Psoas muscle (tissue), 8 donors: Measurements from ENCODE around the gene ACSL6. TPM values are rescaled to one million over a fixed set of nuclear protein-coding genes. Genes with fewer than 3 reads are reported as not detected.

Experiments
- ATAC-seq, 4 donors: fragments of 200-7000 bp; cut with Tn5 transposase; one replicate each; pipeline ENCODE4 v1.9.1; 2020; ENCODE audit warnings: moderate library complexity in 3 of 4, mild to moderate bottlenecking in 2 of 4
- DNase-seq, 2 donors: peaks; one replicate each; pipeline ENCODE4 v3.0.0-alpha.2; 2020
- H3K27ac ChIP-seq: fragments of 200-600 bp; one replicate; pipeline ENCODE4 v1.8.0; 2022
- H3K27me3 ChIP-seq, 3 donors: fragments of 200-600 bp in 1 of 3; one replicate each; pipeline versions ENCODE4 v1.6.1 to v1.8.0; 2013 to 2022; ENCODE audit warnings: low read length in 2 of 3, mild to moderate bottlenecking in 2 of 3, moderate library complexity in 1 of 3; ENCODE audit not compliant: insufficient read depth in 3 of 3
- H3K36me3 ChIP-seq, 2 donors: fragments of 200-600 bp in 1 of 2; one replicate each; pipeline versions ENCODE4 v1.6.1 to v1.8.0; 2013 to 2022; ENCODE audit warnings: low read depth in 1 of 2, mild to moderate bottlenecking in 1 of 2, moderate library complexity in 1 of 2; ENCODE audit not compliant: insufficient read depth in 1 of 2
- H3K4me1 ChIP-seq: fragments of 200-600 bp; one replicate; pipeline ENCODE4 v1.8.0; 2022
- H3K4me3 ChIP-seq: fragments of 200-600 bp; one replicate; pipeline ENCODE4 v1.8.0; 2022; ENCODE audit warnings: mild to moderate bottlenecking
- H3K9me3 ChIP-seq: fragments of 200-600 bp; one replicate; pipeline ENCODE4 v1.8.0; 2022
- WGBS, 3 donors: extraction: QIAGEN DNeasy Blood & Tissue Kit; methylation state at CpG; one replicate each; pipeline versions ENCODE4 v1.1.6 to v1.1.7; 2013; 5-methylcytosine and 5-hydroxymethylcytosine counted together
- intact Hi-C, 2 donors: fragments of 100-400 bp; cut with DNase I; formaldehyde crosslinking; loops; one replicate each; pipeline versions ENCODE4 v1.11.0 to v1.14.2; 2022
- polyA plus RNA-seq, 3 donors: library from polyadenylated mRNA; stranded (reverse); fragments of 200-250 nt; gene quantifications; one replicate each; pipeline ENCODE4 v1.2.3, GENCODE V29; 2013
- total RNA-seq, 4 donors: library from RNA; stranded (reverse); fragmentation: NEBNext Ultra II Directional in 2 of 4; extraction: Animal tissue kit (Norgen Biotek cat#: 25700) in 2 of 4; gene quantifications; one replicate each; pipeline versions ENCODE4 v1.2.1 to v1.2.4, GENCODE V29; 2021 to 2023
- TF ChIP-seq, protein P1 (sequence below): fragments of 200-600 bp; IDR thresholded peaks from one replicate; pipeline ENCODE4 v1.8.0; 2022; ENCODE audit warnings: antibody characterized with exemption
- donor health status: healthy with polysubstance abuse.
- donor health status: DM: no; HTN: no; CAD: no; lungs with moderate emphysema.
- donor health status: Bipolar disorder and iron deficiency.
- donor health status: healthy.
- donor health status: DM: yes; HTN: yes; CAD: no.
- donor health status: DM: no; HTN: no; CAD: no.
- donor health status: DM: no; HTN: no; CAD: no.
- donor health status: DM: yes; HTN: yes; CAD: no.

The ACSL6 gene
- total and polyA plus RNA-seq, 7 donors: 0.12 to 2.2 (median 0.52) TPM

DNA sequence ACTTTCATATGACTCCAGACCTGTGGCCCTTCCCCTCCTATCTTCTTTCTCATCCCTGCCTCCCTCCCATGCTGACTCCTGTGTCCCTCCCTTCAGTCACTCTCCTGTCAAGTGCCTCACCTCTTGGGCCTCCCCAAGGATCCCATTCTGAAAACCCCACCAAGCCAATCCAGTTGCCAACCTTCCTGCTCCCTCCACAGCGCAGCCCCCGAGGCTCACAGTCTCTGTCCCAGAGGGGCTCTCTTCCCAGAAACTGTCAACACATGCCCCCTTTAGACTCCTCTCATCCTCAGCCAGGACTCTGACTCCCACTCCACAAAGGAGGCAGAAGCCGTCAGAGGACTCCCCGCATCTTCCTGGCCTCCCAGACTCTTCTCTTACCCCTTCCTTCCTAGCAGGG lies 30.8 kb downstream of the ACSL6 start:
- Histone ChIP-seq H3K9me3 (no peaks in the 10 kb centered on the region), H3K27ac (no peak overlapping the region), H3K4me1 (no peaks in the 10 kb centered on the region), H3K27me3 (no peaks in the 10 kb centered on the region), H3K36me3 (no peaks in the 10 kb centered on the region), H3K4me3 (no peak overlapping the region)
- intact Hi-C loops: no loop called here
- 81 to 92% (median 89%) methylated on average over 4 of the region's 4 CpGs for WGBS, 3 donors
- TF ChIP-seq, protein P1, sequence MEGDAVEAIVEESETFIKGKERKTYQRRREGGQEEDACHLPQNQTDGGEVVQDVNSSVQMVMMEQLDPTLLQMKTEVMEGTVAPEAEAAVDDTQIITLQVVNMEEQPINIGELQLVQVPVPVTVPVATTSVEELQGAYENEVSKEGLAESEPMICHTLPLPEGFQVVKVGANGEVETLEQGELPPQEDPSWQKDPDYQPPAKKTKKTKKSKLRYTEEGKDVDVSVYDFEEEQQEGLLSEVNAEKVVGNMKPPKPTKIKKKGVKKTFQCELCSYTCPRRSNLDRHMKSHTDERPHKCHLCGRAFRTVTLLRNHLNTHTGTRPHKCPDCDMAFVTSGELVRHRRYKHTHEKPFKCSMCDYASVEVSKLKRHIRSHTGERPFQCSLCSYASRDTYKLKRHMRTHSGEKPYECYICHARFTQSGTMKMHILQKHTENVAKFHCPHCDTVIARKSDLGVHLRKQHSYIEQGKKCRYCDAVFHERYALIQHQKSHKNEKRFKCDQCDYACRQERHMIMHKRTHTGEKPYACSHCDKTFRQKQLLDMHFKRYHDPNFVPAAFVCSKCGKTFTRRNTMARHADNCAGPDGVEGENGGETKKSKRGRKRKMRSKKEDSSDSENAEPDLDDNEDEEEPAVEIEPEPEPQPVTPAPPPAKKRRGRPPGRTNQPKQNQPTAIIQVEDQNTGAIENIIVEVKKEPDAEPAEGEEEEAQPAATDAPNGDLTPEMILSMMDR: no peak
- DNase-seq (no peak), ATAC-seq (no peak)

DNA sequence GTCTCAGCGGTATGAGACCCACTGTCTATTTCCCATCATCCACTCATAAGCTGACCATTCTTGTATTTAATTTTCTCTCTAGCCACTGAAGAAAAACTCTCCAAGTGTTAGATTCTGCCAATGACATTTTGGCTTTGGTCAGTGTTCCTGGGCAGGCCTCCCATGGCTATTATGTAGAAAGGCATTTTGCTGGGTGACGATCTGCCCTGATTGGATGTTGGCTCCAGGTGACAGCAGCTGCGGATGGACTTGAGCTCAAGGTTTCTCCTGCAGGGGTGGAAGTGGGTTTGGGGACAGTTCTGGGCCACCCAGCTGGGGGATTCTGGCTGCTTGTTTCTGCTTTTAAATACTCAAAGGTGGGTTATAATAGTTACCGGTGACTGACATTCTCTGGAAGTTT lies 31.6 kb downstream of the ACSL6 start:
- Histone ChIP-seq H3K9me3 (no peaks in the 10 kb centered on the region), H3K36me3 (no peaks in the 10 kb centered on the region), H3K4me3 (no peak overlapping the region), H3K27ac (no peak overlapping the region), H3K27me3 (no peaks in the 10 kb centered on the region), H3K4me1 (no peaks in the 10 kb centered on the region)
- DNase-seq: no peak
- WGBS, 3 donors: 35 to 74% (median 55%) methylated on average over 4 of the region's 4 CpGs
- peak in 1 of 4 donors; percentile 49 for ATAC-seq
- TF ChIP-seq, protein P1: no peak
- intact Hi-C loops: no loop called here

DNA sequence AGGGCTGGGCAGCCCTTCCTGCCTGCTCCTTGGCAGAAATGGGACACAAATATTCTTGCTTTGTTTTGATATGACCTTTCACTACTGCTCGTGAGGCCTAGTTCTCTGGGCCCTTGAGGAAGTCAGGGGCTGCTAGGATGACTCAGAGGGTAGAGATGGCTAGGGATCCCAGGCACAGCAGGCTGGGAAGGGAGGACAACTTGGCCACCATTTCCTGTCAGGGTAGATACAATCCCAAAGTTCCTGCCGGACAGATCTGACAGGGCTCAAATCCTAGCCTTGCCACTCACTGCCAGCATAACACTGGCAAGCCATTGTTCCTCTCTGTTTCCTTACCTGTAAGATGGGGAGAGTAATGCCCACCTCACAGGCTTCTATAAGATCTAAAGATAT lies 34.2 kb downstream of the ACSL6 start:
- no peak for DNase-seq
- no peak overlapping the region for H3K27ac ChIP-seq
- intact Hi-C loops: no loop called here
- WGBS, 3 donors: 70 to 78% (median 74%) methylated on average over 2 of the region's 2 CpGs
- H3K36me3 ChIP-seq: no peaks in the 10 kb centered on the region
- H3K4me3 ChIP-seq: no peak overlapping the region
- no peaks in the 10 kb centered on the region for H3K4me1 ChIP-seq
- no peak for ATAC-seq
- H3K9me3 ChIP-seq: no peaks in the 10 kb centered on the region
- TF ChIP-seq, protein P1: no peak
- no peaks in the 10 kb centered on the region for H3K27me3 ChIP-seq

DNA sequence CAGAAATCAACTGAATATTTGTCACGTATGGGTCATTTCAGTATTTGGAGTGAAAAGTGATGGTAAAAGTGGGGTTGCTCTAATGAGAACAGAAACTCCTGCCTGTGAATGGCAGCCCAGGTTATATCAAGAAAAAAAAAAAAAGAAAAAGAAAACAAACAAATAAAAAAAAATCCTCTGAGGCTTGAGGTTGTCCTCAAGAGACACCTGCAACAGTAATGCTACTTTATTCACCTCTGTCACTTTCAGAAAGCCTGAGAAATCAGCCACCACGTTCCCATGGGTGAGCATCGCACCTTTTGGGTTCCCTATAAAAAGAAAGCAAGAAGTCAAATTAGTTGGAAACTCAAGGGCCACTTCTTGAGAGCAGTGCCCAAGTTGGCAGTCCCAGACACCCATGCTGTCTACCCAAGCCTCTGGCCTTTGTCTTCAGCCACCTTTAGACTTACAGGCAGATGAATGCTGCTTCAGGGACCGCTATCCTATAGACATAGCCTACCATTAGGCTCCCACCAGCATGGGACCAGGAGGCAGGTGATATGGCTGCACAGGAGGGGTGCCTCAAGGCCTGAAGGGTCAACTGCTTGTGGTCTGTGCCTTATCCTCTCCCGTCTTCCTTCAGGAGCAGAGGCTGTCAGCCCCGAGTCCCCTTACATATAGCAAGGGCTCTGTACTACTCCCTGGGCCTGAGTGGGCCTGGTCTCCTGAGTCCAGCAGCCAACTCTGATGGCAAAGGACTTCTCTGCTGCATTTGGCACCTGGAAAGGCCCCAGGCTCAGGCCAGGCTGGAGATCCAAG lies 34.8 kb downstream of the ACSL6 start:
- ATAC-seq (no peak), DNase-seq (no peak)
- Histone ChIP-seq H3K4me1 (no peaks in the 10 kb centered on the region), H3K36me3 (no peaks in the 10 kb centered on the region), H3K27ac (no peak overlapping the region), H3K27me3 (no peaks in the 10 kb centered on the region), H3K9me3 (no peaks in the 10 kb centered on the region), H3K4me3 (no peak overlapping the region)
- 91 to 94% (median 92%) methylated on average over 6 of the region's 6 CpGs for WGBS, 3 donors
- intact Hi-C loops: no loop called here
- TF ChIP-seq, protein P1: no peak
